ENCODE results near the gene SOX1.

SOX1 gene

GRCh38 chr13:112071102-112071722 is 4.3 kb downstream of the SOX1 start:
- H3K36me3 ChIP-seq (replicated peaks; ENCODE audit: insufficient read depth, low read length): no peaks in the 10 kb centered on the region
- no peaks in the 10 kb centered on the region for H4K20me1 ChIP-seq (ENCODE audit: insufficient read depth, low read length)
- no peak overlapping the region for H3K4me3 ChIP-seq (ENCODE audit: low read length)
- no peaks in the 10 kb centered on the region for H3K4me1 ChIP-seq (ENCODE audit: low read length)
- H3K4me2 ChIP-seq (ENCODE audit: low read depth, low read length): no peak overlapping the region
- no peak overlapping the region for H3K9ac ChIP-seq (ENCODE audit: low read length)
- DNase-seq: no peak
- no peak overlapping the region for H2AFZ ChIP-seq (ENCODE audit: low read length)
- no peaks in the 10 kb centered on the region for H3K9me3 ChIP-seq (replicated peaks; ENCODE audit: insufficient read depth, low read length)
- no peak overlapping the region for H3K27ac ChIP-seq (ENCODE audit: low read length)
- TF ChIP-seq EZH2 (optimal IDR thresholded peaks at IDR 0.05; ENCODE audit: low read depth, low read length) (no peak), CTCF (IDR thresholded peaks at IDR 0.05; ENCODE audit: low read length) (no peak), EZH2phosphoT487 (IDR thresholded peaks at IDR 0.05; ENCODE audit: low read length) (no peak)
- H3K9me2 ChIP-seq (replicated peaks; ENCODE audit: insufficient read depth, low read length): no peaks in the 10 kb centered on the region
- no peaks in the 10 kb centered on the region for H3K79me2 ChIP-seq (ENCODE audit: low read length)
- no peaks in the 10 kb centered on the region for H3K27me3 ChIP-seq (replicated peaks; ENCODE audit: insufficient read depth, low read length)
- no peaks in the 10 kb centered on the region for H3F3A ChIP-seq (ENCODE audit: insufficient read depth, low read length)

- Histone ChIP-seq H3K79me2 (ENCODE audit: low read length) (no peaks in the 10 kb centered on the region), H3K27ac (ENCODE audit: low read length) (no peak overlapping the region), H2AFZ (ENCODE audit: low read length) (no peak overlapping the region), H3K9ac (ENCODE audit: low read length) (no peak overlapping the region), H3K4me3 (ENCODE audit: low read length) (no peak overlapping the region), H3K36me3 (replicated peaks; ENCODE audit: insufficient read depth, low read length) (no peaks in the 10 kb centered on the region), H3K4me1 (ENCODE audit: low read length) (no peaks in the 10 kb centered on the region), H3K27me3 (replicated peaks; ENCODE audit: insufficient read depth, low read length) (no peaks in the 10 kb centered on the region), H4K20me1 (ENCODE audit: insufficient read depth, low read length) (no peaks in the 10 kb centered on the region), H3K4me2 (ENCODE audit: low read depth, low read length) (no peak overlapping the region), H3F3A (ENCODE audit: insufficient read depth, low read length) (no peaks in the 10 kb centered on the region; the same call in 1 of the 2 replicates), H3K9me3 (replicated peaks; ENCODE audit: insufficient read depth, low read length) (no peaks in the 10 kb centered on the region), H3K9me2 (replicated peaks; ENCODE audit: insufficient read depth, low read length) (no peaks in the 10 kb centered on the region)
- TF ChIP-seq EZH2 (optimal IDR thresholded peaks at IDR 0.05; ENCODE audit: low read depth, low read length): no peak
- TF ChIP-seq EZH2phosphoT487 (IDR thresholded peaks at IDR 0.05; ENCODE audit: low read length): no peak
- DNase-seq: no peak
Measured at GRCh38 chr13:112071723-112072533, 5.0 kb downstream of the SOX1 start.

- TF ChIP-seq EZH2 (optimal IDR thresholded peaks at IDR 0.05; ENCODE audit: low read depth, low read length): no peak
- H3K4me3 ChIP-seq (ENCODE audit: low read length): no peak overlapping the region
- no peaks in the 10 kb centered on the region; the same call in 1 of the 2 replicates for H3F3A ChIP-seq (ENCODE audit: insufficient read depth, low read length)
- H3K27me3 ChIP-seq (replicated peaks; ENCODE audit: insufficient read depth, low read length): no peaks in the 10 kb centered on the region
- no peaks in the 10 kb centered on the region for H3K4me1 ChIP-seq (ENCODE audit: low read length)
- no peak overlapping the region for H3K9ac ChIP-seq (ENCODE audit: low read length)
- no peak overlapping the region for H3K4me2 ChIP-seq (ENCODE audit: low read depth, low read length)
- H3K79me2 ChIP-seq (ENCODE audit: low read length): no peaks in the 10 kb centered on the region
- no peaks in the 10 kb centered on the region for H3K36me3 ChIP-seq (replicated peaks; ENCODE audit: insufficient read depth, low read length)
- H4K20me1 ChIP-seq (ENCODE audit: insufficient read depth, low read length): no peaks in the 10 kb centered on the region
- no peak overlapping the region for H3K27ac ChIP-seq (ENCODE audit: low read length)
- H2AFZ ChIP-seq (ENCODE audit: low read length): no peak overlapping the region
- H3K9me2 ChIP-seq (replicated peaks; ENCODE audit: insufficient read depth, low read length): no peaks in the 10 kb centered on the region
- H3K9me3 ChIP-seq (replicated peaks; ENCODE audit: insufficient read depth, low read length): no peaks in the 10 kb centered on the region
- no peak for DNase-seq
Measured at GRCh38 chr13:112072534-112073244, 5.7 kb downstream of the SOX1 start.
